LNCaP clone FGC (cell line): ENCODE measurements around the gene ANP32A.
A peak's percentile ranks its signal among the peaks of the same experiment; 100 is the strongest.

Experiments
- DNase-seq: peaks from one replicate; pipeline ENCODE4 v3.0.0-alpha.2; 2011; ENCODE audit warnings: low read depth
- H3K4me3 ChIP-seq: 2 replicates; pipeline ENCODE4 v1.5.1; 2011; ENCODE audit warnings: mild to moderate bottlenecking, low read depth, low read length, control low read depth
- CTCF ChIP-seq: IDR thresholded peaks from 2 replicates; pipeline ENCODE4 v1.5.1; 2012; ENCODE audit warnings: mild to moderate bottlenecking; ENCODE audit not compliant: control insufficient read depth, insufficient read depth; ENCODE audit errors: extremely low read depth

The ANP32A gene

DNA sequence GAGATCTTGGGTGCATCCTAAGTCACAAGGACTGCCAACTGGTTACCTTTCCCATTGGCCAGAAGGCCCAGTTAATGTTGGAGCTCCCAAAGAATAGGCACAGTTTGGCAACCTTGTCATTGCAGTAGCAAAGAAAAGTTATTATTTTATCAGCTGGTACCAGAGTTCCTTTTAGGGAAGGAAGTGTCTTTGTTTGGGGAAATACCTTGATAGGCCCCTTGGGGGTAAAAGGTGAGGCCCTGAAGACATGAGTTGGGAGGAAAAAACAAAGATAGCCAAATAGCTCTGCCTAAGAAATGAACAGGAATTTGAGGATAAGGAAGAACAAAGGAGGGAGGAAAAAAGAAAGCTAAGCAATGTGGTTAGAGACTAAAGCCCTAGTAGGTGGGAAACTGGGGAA lies 85.8 kb downstream of the ANP32A start:
- no peak for DNase-seq
- TF ChIP-seq CTCF, result no peak
- H3K4me3 ChIP-seq, result no peak overlapping the region

- DNase-seq, result no peak
Observed at GRCh38 chr15:68734352-68734751, 86.3 kb downstream of the ANP32A start.

DNA sequence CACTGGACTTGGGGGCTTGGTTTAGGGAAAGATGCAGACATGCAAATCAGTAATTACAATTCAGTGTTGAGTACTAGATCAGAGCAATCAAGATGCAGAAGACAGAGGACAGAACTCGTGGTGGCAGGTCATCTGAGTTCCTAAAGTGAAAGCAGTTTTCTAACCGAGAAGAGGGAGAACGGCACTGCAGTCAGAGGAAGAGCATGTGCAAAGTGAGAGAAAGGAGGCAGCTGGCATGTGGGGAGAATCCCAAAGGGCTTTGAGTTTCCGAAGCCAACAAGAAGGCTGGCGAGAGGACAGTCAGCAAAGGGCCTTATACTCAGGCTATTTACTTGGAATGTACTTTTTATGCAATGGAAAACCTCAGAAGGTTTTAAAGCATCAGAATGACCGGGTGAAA lies 87.0 kb downstream of the ANP32A start:
- TF ChIP-seq CTCF, result no peak
- no peak for DNase-seq
- no peak overlapping the region for H3K4me3 ChIP-seq

More at GRCh38 chr15:68734352-68734751, 86.3 kb downstream of the ANP32A start:
- TF ChIP-seq CTCF, result no peak
- H3K4me3 ChIP-seq, result no peak overlapping the region

DNA sequence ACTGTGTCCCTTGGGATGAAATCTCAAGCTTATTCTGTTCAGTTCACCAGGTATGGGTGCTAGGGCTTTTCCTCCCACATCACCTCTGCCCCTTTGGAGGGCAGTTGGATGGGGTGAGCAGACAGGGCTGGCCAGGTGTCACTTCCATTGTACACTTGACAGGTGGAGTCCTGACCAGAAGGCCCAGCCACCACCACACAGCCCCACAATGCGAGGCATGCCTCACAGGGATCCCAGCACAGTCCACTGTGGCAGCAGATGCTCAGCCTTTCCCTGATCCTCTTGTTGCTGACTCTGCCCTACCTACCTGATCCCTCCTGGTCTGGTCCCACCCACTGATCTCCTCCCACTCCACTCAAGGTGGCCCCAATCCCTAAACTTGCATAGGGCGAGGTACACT lies 88.2 kb downstream of the ANP32A start:
- no peak for TF ChIP-seq CTCF
- no peak for DNase-seq
- H3K4me3 ChIP-seq, result no peak overlapping the region

GRCh38 chr15:68730976-68731897 lies 89.5 kb downstream of the ANP32A start:
- TF ChIP-seq CTCF, result no peak
- DNase-seq, result no peak
- no peak overlapping the region for H3K4me3 ChIP-seq

DNA sequence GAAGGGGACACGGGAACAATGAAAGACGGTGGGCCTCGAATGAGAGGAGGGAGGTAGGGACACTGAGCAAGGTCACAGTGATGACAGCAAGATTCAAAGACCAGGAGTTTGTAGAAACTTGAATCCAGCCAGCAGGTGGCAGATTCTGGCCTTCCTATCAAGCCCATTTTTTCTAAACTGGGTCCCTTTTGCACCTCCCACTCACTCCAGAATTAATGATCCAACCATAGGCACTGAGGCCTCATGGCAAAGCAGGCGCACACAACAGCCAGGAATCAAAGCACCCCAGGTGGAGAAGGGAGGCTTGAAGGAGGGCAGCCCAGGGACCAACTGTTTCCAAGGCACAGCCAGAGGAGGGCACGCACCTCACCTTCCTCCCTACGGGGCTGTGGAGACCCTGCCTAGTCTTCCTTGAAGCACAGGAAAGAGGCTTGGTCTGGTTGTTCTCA lies 90.2 kb downstream of the ANP32A start:
- DNase-seq, result peak; percentile 34
- peak; percentile 43 for TF ChIP-seq CTCF
- H3K4me3 ChIP-seq, result no peak overlapping the region
